ENCODE data around the gene MTERF4. TPM values are rescaled to one million over a fixed set of nuclear protein-coding genes. Genes with fewer than 3 reads are reported as not detected.

The MTERF4 gene
- total and polyA plus RNA-seq, 2 of the 13 experiments (the other 11 are each of a cell fraction or from before 2014, with no cell fraction given) = 50.5 to 59.8 TPM

- TF ChIP-seq ZNF614 (CRISPR knock-in tag; IDR thresholded peaks at IDR 0.05; ENCODE audit: borderline replicate concordance) (peak; percentile 99), ZNF33B (CRISPR knock-in tag; IDR thresholded peaks at IDR 0.05) (peak; percentile 98), JARID2 (CRISPR knock-in tag; IDR thresholded peaks at IDR 0.05; ENCODE audit: insufficient replicate concordance) (peak; percentile 97), KLF16 (CRISPR knock-in tag; IDR thresholded peaks at IDR 0.05) (peak; percentile 95 to 100; a peak in 3 of 4 replicates), EEA1 (CRISPR knock-in tag; IDR thresholded peaks at IDR 0.05; ENCODE audit: borderline replicate concordance) (no peak; the same call in 1 of the 2 replicates), GRHL1 (CRISPR knock-in tag; conservative IDR thresholded peaks at IDR 0.05) (no peak), ZHX1 (CRISPR knock-in tag; IDR thresholded peaks at IDR 0.05; ENCODE audit: low read depth) (peak; percentile 98), ZGPAT (CRISPR knock-in tag; IDR thresholded peaks at IDR 0.05) (peak; percentile 100), CTCF (CRISPR knock-in tag; IDR thresholded peaks at IDR 0.05) (peak; percentile 55), TERF1 (CRISPR knock-in tag; IDR thresholded peaks at IDR 0.05) (0 out of 2 replicates have a peak, but pooled peaks have one; percentile 38), ARID3A (IDR thresholded peaks at IDR 0.05; ENCODE audit: low read depth, low read length) (peak; percentile 75), ZNF414 (CRISPR knock-in tag; IDR thresholded peaks at IDR 0.05) (peak; percentile 99), HNRNPLL (IDR thresholded peaks at IDR 0.05; ENCODE audit: low read depth, low read length, poor library complexity, severe bottlenecking) (peak; percentile 82), MEF2D (CRISPR knock-in tag; IDR thresholded peaks at IDR 0.05) (peak; percentile 98), CENPT (CRISPR knock-in tag; IDR thresholded peaks at IDR 0.05; ENCODE audit: low read depth) (0 out of 2 replicates have a peak, but pooled peaks have one; percentile 27), HOXA7 (CRISPR knock-in tag; IDR thresholded peaks at IDR 0.05) (peak; percentile 69; the same call in 1 of the 2 replicates)
Measured at GRCh38 chr2:241102239-241102803, at the start of gene MTERF4 (continued).
